DOHH2 (cell line): Measurements from ENCODE around the gene ZYX.

Source experiments
- CTCF ChIP-seq: fragments of 200-600 bp; sonication (generic); IDR thresholded peaks from one replicate; pipeline ENCODE4 v1.5.1; 2014; ENCODE audit warnings: antibody characterized with exemption, mild to moderate bottlenecking, low read depth, low read length; ENCODE audit not compliant: poor library complexity, severe bottlenecking
- EZH2phosphoT487 ChIP-seq: fragments of 200-600 bp; sonication (generic); IDR thresholded peaks from 2 replicates; pipeline ENCODE4 v1.6.1; 2017; ENCODE audit warnings: borderline replicate concordance, mild to moderate bottlenecking, antibody characterized with exemption, low read length, moderate library complexity, mixed read lengths

GRCh38 chr7:143399151-143399550 is 18.0 kb downstream of the ZYX start:
- TF ChIP-seq CTCF, result no peak
- no peak for TF ChIP-seq EZH2phosphoT487
